CD4-positive, alpha-beta T cell treated with Interleukin-1 beta for 1 hour (primary cell): ENCODE measurements around the gene TNNT2.

Source experiments
- DNase-seq, 2 donors: peaks; one replicate each; pipeline ENCODE4 v3.0.0-alpha.2; 2020 to 2022

Gene TNNT2

DNA sequence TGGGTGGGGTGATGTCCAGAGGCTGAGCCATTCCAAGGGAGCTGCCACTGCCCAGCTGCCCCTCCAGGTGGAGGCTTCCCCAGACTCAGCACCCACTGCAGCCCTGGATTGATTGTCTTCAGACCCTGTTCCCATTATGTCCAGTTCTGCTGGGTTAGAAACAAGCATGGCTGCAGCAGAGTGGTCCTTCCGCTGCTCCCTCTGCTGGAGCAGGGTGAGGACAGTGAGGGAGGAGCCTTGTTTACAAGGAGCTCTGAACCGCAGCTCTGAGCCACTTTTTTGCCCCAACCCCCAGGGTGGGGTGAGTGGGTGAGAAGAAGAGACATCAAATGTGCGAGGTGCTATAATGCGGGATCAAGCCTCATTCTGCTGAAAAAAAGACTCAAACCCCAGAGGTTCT, 2.3 kb downstream of the TNNT2 start:
- DNase-seq, result no peak

DNA sequence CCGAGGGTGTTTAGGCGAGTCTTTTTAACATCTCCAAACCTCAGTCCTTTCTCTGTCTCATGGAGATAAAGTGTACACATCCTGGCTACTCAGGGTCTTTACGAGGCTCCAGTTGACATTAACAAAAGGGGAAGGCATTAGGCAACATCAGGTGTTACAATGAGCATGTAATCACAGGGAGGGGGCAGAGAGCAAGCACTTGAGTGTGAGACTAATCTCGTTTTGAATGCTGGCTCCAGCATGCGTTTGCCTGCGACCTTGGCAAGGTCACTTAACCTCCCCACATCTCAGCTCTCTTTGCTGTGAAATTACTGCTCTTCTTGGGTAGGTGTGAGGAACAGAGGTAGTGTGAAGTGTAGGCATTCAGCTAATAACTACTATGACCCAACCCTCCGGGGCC, 3.1 kb downstream of the TNNT2 start:
- no peak for DNase-seq

DNA sequence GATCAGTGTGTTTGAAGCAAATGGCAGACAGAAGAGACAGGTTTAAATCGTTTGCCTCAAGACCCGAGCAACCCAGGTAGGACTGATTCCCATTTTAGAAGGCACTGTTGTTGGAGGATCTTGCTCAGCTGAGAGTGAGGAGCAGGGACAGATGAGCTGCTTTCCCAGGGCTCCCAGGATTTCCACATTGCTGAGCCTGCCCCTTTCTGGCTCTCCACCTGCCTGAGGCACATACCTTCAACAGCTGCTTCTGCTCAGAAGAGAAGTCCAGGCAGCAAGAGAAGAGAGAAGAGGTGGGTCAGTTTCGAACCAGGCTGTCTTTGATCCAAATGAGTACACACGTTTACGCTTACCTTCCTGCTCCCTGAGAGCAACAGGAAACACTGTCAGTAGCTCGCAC, 5.7 kb downstream of the TNNT2 start:
- no peak for DNase-seq

DNA sequence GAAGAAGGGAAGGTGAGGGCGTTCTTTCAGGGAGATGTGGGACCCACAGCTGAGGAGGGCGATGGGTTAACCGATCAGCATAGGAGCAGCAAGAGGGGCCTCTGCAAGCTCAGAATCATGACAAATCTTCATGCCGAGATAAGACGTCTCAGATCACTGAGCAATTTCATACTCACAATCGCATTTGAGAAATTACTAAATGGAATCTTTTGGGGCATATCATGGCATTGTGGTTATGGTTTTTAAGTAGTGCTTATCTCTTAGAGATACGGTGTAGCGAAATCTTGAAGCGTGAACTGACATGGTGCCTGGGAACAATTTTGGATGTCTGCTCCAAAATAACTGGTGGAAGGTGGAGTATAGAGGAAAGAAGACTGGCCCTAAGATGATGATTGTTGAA, 6.2 kb downstream of the TNNT2 start:
- no peak for DNase-seq

DNA sequence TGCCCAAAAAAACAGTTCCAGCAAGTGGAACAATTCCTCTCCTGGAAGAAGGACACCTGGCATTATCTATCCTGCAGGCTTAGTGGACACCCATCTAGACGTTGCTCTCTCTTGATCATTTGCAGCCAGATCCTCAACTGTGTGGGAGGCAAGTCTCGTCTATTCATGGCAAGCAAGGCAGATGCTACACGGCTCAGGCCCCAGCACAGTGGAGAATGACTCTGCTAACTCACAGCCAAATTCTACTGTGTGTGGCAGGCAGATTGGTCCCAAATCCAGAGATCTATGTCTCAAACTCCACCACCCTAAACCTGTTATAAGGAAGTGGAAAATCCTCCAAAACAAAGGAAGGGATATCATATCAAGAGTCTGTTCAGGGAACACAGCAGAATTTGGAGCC, 7.0 kb downstream of the TNNT2 start:
- DNase-seq, result no peak

DNA sequence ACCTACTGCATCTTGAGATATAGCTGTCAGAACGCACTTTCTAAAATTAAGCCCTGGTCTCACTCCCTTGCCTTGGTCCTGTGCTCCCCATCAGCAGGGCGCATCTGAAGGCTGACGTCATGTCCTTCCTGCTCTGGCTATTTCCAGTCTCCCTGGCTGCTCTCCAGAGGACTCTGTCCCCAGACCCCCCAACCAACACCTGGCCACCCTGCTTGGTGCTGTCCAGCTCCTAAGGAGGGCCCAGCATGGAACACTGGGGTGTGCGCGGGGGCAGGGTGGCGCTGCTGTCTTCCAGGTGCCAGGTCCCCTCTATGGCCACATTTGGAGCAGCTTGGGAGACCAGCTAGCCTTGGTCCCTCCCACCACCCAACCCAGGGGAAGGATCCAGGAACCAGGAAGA, 8.3 kb downstream of the TNNT2 start:
- no peak for DNase-seq

DNA sequence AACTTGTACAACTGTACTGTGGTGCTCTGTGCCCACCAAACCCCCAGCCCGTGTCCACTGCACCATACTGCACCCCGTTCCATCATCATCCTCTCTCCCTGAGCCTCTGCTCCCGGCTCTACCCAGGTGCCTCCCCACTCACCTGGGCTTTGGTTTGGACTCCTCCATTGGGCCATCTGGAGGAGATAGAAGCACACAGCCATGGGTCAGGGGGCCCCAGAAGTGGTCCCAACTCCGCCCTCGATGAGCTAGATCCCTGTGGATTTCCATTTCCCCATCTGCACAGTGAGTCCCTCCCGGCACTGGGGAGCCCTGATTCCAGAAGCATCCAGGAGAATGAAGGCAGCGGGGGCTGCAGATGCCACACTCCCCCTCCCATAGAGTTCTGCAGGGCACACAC, 10.8 kb downstream of the TNNT2 start:
- DNase-seq, result no peak

DNA sequence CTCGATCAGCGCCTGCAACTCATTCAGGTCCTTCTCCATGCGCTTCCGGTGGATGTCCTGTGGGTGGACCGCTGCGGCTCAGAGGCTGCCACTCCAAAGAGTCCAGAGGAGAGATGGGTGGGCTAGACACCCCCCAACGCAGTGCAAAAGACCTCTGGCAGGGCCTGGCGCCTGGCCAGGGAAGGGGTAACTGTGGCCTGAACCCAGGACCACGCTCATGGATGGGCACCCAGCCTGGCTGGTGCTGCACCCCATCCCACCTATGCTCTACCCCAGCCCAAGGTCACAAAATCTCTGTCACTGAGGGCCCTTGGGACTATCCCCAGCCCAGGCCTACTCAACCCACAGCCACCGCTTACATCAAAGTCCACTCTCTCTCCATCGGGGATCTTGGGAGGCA, 12.2 kb downstream of the TNNT2 start:
- DNase-seq, result no peak

DNA sequence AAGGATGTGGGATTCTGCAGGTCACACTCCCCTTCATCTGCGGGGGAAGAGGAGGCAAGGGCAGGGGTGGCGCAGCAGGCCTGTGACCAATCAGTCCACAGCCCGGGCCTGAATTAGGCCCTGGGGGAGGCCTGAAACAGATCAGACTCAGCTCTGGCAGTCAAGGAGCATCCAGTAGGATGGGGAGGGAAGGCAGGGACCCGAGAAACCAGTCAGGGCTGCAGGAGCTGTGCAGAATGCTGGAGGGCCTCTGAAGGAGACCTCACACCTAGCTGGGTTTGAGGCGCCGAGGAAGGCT, 12.7 kb downstream of the TNNT2 start:
- no peak for DNase-seq

DNA sequence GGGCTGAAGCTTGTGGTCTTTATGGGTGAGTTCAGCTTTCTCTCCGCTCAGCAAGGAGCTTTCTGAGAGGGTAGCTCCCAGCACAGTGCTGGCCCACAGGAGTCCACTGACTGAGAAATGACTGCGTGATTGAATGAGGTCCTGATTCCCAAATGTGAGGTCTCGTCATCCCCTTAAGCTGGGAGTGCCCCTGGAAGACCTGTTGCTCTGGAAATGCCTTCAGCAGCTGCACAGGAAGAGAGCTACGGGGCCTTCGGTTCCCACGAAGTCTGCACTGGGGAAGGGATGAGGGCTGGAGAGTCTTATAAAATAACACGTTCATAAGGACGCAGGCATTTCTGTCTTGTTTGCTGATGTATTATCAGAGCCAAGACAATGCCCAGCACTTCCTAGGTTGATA, 14.0 kb downstream of the TNNT2 start:
- no peak for DNase-seq

DNA sequence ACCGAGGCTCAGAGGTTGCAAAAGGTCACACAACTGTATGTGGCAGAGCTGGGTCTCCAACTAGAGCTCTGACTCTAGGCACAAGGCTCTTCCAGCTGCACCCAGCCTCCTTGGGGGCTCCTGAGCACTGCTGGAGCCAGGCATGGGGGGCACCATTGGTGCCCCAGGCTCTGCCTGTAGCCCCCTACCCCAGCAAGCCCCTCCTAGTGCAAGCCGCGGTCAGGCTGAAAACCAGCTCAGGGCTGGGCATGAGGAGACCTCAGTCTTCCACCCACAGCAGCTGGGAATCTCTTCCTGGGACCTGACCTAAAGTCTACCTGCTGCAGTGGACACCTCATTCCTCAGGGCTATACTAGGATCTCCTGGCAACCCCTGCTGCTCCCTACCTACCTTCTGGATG, 14.6 kb downstream of the TNNT2 start:
- DNase-seq, result no peak

DNA sequence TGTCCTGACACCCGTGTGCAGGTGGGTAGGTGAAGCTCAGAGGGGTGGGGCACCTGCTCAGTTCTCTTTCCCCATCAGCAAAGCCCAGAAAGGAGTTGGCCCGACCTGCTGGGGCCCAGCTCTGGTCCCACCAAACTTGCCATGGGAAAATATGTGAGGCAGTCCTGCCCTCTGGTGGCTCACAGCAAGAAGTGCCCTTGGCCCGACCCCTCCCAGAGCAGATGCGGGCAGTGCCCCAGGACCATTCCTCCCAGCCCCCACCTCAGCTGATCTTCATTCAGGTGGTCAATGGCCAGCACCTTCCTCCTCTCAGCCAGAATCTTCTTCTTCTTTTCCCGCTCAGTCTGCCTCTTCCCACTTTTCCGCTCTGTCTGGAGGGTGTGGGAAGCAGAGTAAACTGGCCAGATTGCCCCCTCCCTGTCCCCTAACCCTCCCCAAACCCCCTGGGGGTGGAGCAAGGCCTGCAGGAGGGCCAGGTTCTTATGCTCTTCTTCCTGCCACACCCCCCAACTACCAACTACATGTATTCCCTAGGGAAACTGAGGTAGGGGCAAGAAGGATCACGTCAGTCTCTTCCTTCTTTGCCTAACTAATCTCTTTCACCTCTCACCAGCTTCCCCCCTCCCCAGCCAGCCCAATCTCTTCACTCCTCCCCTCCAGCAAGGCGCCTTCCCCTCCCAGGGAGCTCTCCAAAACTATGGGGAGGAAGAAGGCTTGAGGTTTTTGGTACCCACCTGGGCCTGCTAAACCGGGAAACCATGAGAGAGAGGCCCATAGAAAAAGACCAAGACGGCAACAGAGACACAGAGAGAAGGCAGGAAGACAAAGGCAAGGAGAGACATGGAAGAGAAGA, 15.6 kb downstream of the TNNT2 start:
- no peak for DNase-seq

DNA sequence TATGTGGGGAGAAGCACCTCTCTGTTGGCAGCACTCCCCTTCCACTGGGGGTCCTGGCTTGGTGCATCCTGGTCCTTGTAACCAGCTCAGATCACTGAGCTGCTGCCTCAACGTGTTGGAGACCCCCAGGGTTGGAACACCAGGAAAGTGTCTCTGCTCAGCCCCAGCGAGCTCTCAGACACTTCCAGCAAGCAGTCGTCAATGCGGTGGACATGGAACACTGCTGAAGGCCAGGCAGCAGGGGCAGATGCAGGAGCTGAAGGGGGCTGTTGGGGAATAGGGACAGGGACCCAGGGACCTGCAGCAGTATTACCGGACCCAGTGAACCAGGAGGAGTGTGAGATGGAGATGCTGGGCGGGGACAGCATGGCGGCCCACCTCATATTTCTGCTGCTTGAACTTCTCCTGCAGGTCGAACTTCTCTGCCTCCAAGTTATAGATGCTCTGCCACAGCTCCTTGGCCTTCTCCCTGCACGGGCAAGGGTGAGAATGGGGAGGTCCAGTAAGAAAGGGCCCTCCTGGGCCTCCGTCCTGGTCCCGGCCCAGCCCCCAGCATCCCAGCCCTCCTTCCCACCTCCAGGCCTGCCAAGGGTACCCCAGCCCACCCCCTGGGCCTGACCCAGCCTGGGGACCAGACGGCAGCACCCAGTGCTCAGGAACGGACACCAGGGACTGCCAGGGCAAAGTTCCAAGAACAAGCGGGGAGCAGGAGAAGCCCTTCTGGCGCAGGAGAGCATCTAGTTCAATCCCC, 16.4 kb downstream of the TNNT2 start:
- no peak for DNase-seq

DNA sequence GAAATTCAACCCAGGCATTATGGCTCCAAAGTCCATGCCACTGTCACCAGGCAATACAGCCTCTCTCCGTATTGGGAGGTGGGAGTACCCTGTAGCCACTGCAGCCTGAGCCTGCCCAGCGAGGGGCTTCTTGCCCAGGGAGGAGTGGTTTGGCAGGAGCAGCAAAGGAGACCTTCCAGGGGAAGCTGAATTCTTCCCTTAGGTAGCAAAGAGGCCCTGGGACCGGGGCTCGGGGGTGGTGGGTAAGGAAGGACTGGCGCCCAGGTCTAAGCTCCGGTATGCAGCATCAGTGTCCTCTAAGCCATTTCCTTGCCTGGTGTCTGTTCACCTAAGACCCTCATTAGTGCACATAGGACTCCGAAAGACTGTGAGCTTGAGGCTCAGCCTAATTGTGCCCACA, 17.0 kb downstream of the TNNT2 start:
- DNase-seq, result no peak

DNA sequence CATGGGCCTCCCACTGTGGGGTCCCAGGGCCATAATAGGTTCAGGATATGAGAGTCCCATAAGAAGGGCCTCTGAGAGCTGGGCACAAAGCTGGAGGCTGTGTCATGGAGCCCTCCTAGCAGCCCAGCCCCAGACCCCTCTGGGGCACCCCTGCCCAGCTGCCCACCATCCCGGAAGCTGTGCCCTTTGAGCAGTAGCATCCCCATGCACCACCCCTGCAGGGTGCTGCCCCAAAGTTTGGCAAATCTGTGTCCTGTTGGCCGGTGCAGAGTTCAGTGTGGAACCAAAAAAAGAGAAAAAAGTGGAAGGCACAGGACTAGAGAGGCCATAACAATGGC, 17.6 kb downstream of the TNNT2 start:
- no peak for DNase-seq

DNA sequence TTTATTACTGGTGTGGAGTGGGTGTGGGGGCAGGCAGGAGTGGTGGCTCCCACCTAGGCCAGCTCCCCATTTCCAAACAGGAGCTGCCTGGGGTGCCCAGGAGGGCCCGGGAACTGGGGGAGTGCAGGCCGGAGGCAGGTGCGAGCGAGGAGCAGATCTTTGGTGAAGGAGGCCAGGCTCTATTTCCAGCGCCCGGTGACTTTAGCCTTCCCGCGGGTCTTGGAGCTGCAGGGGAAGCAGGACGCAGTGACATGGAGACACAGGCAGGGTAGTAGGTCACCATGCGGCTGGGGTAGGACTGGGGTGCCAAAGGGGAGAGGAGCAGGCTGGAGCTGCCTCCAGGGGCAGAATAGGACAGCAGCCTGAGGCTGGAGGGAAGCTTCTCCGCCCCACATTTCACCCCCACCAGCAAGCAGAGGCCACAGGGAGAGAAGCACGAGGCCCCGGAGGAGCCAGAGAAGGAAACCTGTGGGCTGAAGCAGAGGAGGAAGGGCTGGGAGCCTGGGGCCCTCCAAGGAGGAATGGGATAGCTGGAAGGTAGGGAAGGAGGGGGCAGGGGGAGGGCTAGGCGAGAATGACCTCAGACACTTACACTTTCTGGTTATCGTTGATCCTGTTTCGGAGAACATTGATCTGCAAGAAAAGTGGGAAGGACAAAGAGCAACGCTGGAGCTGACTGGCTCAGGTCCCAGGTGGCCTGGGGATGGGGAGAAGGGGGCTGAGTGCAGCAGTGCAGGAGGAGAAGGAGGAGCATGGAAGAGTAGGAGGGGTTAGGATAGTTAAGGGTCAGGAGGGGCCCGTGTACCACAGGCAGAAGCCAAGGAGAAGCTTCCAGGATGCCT, 18.2 kb downstream of the TNNT2 start:
- no peak for DNase-seq

DNA sequence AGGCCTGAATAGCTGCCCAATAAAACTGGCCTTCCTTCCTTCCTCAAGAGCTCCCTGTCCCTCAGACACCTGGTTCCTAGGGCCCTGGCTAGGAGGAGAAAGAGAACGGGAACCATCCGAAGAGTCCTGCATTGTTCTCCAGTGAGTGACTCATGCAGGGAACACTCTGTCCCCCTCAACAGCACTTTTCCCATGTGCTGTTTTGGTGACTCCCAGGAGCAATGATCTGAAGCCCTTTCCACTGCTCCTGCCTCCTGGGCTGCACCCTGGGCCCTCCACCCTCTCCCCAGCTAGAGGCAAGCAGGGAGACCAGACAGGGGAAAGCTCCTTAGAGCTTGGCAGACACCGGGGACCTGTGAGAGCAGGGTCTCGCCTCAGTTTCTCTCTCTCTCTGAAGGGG, 18.9 kb downstream of the TNNT2 start:
- no peak for DNase-seq

DNA sequence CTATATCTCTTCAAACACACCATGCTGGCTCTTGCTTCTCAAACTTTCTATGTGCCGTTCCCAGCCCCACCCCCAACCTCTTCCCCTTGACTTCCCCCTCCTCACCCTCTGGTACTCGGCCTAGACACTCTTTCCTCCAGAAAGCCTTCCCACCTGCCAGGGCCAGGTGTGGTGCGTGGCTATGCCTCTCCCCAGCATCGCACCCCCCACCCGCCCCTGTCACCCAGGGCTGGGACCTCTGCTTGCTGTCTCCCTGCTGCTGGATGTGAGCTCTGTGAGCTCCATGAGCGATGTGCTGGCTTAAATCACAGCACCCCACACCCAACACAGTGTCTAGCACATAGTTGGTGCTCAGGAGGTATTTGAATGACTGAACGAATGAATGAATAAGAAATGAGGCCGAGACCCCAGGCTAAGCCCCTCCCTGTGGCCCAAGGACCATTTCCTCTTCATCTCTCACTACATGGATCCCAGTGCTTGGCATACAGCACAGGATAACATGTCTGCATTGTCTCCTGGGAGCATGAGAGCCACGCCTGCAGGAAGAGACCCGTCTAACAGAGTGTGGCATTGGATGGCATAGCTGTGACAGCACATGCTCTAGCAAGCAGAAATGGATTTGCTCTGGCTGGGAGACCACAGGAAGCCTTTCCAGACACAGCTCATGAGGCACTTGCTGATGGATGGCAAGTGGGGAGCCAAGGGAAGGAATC, 19.7 kb downstream of the TNNT2 start:
- DNase-seq, result no peak

DNA sequence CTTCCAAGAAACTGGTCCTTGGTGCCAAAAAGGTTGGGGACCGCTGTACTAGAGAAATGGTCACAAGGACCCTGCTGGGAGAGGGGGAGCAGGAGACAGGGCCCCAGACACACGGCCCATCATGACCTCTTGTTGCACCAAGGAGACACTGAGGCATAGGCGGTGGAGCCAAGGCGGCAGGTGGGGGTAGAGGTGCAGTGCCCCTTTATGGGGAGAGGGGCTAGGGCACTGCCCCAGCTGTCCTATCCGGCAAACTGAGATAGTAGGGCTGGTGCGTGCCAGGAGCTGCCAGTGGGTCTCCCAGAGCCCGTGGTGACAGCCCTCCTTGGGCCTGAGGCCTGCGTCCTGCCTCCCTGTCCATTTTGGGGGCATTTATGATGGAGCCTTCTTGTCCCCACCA, 20.3 kb downstream of the TNNT2 start:
- no peak for DNase-seq

DNA sequence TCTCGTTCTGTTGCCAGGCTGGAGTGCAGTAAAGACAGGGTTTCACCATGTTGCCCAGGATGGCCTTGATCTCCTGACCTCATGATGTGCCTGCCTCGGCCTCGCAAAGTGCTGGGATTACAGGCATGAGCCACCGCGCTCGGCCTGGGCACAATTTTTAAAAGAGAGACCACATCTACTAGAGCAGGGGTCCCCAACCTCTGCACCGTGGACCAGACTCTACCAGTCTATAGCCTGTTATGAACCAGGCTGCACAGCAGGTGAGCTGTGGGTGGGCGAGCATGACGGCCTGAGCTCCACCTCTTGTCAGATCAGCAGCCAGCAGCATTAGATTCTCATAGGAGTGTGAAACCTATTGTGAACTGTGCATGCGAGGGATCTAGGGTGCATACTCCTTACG, 20.8 kb downstream of the TNNT2 start:
- DNase-seq, result no peak

DNA sequence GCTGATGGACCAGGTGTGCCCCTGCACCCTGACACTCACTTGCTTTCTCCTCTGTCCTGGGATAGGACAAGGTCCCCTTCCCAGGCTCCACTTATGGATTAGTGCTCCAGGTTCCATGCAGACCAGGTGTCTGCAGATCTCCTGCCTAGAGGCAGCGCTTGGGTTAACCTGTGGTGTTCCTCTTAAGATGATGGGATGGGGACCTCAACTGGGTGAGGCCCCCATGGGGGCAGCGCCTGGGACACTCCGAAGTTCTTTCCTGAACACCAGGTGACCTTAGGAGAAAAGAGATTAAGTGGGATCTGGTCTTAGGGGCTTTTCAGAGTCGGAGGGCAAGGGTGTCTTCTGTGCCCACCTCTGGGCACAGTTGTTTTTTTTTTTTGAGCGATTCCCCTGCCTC, 21.2 kb downstream of the TNNT2 start:
- no peak for DNase-seq

DNA sequence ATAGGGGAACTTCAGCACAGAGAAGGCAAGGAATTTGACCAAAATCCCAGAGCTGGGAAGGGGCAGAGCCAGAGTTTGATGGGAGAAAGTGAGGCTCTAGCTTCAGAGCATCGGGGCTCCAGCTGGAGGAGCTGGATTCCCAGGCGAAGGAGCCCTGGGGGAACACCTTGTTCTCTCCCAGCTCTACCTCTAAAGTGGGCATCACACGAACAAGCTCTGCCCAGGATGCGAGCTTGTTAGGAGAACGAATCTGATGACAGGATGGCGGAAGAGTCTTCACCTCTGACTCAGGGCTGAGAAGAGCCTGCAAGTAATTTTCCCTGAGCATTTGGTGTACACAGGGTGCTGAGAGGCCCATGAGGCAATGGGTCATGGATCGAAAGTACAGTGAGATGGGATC, 22.0 kb downstream of the TNNT2 start:
- DNase-seq, result no peak

DNA sequence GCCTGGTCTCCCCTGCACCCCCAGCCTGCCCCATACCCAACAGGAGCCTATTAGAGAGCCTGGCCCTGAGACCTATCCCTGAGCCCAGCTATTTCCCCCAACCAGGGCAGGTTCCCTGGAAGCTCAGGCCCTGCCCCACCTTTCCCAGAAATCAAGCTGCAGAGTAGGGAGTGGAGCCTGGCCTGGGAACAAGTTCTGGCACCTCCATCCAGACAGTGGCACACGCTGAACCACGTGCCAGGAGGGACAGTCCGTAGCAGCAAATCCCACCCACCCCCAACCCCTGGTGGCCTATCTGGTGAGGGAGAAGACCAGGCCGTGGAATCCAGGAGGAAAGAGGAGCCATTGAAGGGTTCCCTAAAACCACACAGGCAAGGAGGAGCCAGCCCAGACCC, 22.6 kb downstream of the TNNT2 start:
- no peak for DNase-seq
